AG08396 (cell line): ENCODE results near the gene NCBP3.
"Not testable (repeated sequence)": the region's sequence is repeated elsewhere in the genome, so short reads cannot be mapped to it uniquely, and the experiment has no call there.

ENCODE experiments used
- DNase-seq: peaks from one replicate; pipeline ENCODE4 v3.0.0; 2012; ENCODE audit warnings: low spot score, mixed read lengths

The NCBP3 gene

DNA sequence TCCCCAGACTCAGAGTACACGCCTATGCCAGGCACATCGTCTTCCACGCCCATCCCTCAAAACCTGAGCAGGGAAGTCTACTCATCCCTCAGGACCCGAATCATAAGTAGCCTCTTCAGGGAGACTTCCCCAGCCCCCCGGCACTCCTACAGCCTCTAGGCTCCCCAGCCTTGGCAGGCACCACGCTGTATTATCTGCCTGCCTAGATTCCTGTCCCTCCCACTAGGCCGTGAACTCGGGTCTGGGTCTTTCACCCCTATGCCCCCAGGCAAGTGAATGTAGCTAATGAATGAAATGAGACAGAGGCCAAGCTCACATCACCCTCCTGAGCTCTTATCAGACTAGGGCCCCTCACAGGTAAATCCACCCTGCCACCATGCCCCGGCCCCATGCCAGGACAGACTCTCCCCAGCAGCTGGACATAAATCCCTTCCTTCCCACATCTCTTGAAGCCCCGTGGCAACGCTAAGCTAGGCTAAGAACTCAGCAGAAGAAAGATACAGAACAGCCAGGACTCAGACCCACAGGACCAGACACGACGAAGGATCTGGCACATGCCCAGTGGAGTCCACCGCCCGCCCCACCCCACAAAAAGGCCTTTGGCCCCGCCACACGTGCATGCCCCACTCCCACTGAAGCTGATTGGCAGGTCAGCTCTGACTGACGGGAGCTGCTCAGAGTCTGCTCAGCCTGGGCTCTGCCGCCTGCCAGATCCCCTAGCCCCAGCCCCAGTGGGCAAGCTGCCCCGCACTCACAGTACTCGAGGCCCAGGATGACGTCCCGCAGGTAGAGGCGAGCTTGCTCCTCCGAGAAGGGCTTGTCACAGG, 33.8 kb upstream of the NCBP3 start:
- no peak for DNase-seq

GRCh38 chr17:3879186-3879585, 33.1 kb upstream of the NCBP3 start:
- peak; percentile 79 for DNase-seq

GRCh38 chr17:3877220-3877619, 31.2 kb upstream of the NCBP3 start:
- no peak for DNase-seq

GRCh38 chr17:3875317-3875716, 29.3 kb upstream of the NCBP3 start:
- no peak for DNase-seq

- no peak for DNase-seq
Measured at GRCh38 chr17:3873862-3874261, 27.8 kb upstream of the NCBP3 start.

GRCh38 chr17:3870871-3871306, 24.8 kb upstream of the NCBP3 start:
- DNase-seq, result no peak

DNA sequence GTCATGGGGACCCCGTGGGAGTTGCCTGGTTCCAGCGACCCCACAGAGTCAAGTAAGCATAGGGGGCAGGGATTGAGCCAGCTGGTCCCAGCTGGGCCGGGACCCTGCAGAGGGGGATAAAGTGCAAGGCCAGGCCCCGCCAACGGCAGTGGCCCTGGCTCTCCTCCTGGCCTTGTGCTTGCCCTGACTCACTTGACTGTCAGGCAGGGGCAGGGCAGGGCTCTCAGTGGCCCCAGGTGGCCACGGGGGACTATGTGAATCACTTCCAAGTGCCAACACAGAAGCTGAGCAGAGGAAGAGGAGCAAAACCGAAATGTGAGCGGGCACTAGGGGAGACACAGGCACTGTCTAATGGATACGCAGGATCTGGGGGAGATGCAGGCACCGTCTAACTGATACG, 21.6 kb upstream of the NCBP3 start:
- no peak for DNase-seq

- DNase-seq, result no peak
Measured at GRCh38 chr17:3867106-3867505, 21.1 kb upstream of the NCBP3 start.

GRCh38 chr17:3866276-3866675, 20.2 kb upstream of the NCBP3 start:
- DNase-seq, result no peak

DNA sequence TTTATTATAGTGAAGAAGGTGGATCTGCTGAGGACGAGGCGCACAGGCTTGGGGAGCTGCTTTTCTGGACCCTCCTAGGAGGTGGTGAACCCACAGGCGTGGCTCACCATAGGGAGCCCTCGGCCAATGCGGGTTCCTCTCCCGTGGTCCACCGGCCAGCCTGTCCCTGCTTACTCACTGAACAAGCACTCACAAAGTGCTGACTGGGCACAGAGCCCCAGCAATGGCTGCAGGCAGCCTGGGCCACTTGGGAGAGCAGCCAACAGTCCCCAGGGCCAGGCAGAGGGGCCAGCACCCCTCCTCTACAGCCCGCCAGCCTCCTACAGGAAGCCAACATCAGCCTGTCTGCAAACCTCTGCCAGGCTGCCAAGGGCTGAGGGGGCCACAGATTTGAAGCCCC, 19.1 kb upstream of the NCBP3 start:
- DNase-seq, result no peak

GRCh38 chr17:3864534-3864933, 18.5 kb upstream of the NCBP3 start:
- no peak for DNase-seq

- DNase-seq, result no peak
Measured at GRCh38 chr17:3861761-3862681, 16.0 kb upstream of the NCBP3 start.

- no peak for DNase-seq
Measured at GRCh38 chr17:3860939-3861700, 15.1 kb upstream of the NCBP3 start.

DNA sequence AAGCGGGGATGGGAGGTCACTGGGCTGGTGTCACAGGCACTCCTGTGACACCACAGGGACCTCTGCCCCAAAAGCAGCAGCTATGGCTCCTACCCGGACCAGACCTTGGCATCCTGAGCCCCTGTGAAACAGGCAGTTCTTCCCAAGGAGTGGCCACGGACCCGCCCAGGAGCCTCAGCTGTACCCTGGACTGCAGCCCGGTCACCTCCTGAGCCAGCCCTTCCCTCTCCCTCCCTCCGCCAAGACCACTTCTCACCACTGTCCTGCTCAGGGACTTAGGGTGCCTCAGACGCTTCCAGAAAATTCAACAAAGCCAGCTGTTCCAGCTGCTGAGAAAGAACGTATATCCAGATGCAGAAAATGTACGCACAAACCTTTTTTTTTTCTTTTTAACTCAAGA, 13.9 kb upstream of the NCBP3 start:
- DNase-seq, result no peak

GRCh38 chr17:3857261-3858105, 11.4 kb upstream of the NCBP3 start:
- DNase-seq, result no peak

DNA sequence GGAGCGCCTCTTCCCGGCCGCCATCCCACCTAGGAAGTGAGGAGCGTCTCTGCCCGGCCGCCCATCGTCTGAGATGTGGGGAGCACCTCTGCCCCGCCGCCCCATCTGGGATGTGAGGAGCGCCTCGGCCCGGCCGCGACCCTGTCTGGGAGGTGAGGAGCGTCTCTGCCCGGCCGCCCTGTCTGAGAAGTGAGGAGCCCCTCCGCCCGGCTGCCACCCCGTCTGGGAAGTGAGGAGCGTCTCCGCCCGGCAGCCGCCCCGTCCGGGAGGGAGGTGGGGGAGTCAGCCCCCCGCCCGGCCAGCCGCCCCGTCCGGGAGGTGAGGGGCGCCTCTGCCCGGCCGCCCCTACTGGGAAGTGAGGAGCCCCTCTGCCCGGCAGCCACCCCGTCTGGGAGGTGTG, 8.2 kb upstream of the NCBP3 start:
- not testable (repeated sequence) for DNase-seq

GRCh38 chr17:3852561-3852960, 6.5 kb upstream of the NCBP3 start:
- DNase-seq, result no peak

- DNase-seq, result no peak
Measured at GRCh38 chr17:3851461-3852100, 5.5 kb upstream of the NCBP3 start.

GRCh38 chr17:3848229-3848835, 2.3 kb upstream of the NCBP3 start:
- DNase-seq, result no peak

DNA sequence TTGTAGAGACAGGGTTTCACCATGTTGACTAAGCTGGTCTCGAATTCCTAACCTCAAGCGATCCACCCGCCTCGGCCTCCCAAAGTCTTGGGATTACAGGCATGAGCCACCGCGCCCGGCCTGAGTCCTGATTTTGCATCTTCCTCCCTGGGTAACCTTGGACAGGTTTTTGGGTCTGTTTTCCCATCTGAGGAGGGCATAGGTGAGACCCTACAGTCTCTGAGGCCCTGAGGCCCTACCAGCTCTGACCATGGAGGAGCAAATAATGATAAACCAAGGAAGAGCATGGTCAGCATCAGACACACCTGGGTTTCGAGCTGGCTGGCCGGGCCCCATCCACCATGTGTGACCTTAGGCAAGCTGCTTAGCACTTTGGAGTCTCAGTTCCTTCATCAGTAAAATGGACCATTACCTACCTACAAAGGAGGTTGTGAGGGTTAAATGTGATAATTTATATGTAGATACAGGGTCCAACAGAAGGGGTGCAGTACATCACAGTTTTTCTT, 1.2 kb upstream of the NCBP3 start:
- DNase-seq, result no peak
